Calu3 (cell line): ENCODE results near the gene VWA7. TPM values are rescaled to one million over a fixed set of nuclear protein-coding genes. Genes with fewer than 3 reads are reported as not detected.

ENCODE experiments used
- BruUV-seq: library from RNA; stranded (reverse); fragments of 400-500 nt; replicated peaks from 2 replicates; lab custom pipeline; 2021; lab: Mats Ljungman, UMichigan
- CTCF ChIA-PET: fragments of 300-600 bp; sonication (Branson Sonifier 250); formaldehyde crosslinking; loops from one replicate; lab custom pipeline; 2022; ENCODE audit warnings: antibody characterized with exemption; lab: Charles Lee
- DNase-seq: peaks from one replicate; pipeline ENCODE4 v3.0.0; 2022
- H3K27ac Mint-ChIP-seq: one replicate; pipeline ENCODE4 v1.8.0; 2022; ENCODE audit warnings: mixed read lengths; ENCODE audit not compliant: unreplicated experiment
- H3K27me3 Mint-ChIP-seq: one replicate; pipeline ENCODE4 v1.8.0; 2022; ENCODE audit warnings: mixed read lengths; ENCODE audit not compliant: unreplicated experiment
- H3K36me3 Mint-ChIP-seq: one replicate; pipeline ENCODE4 v1.8.0; 2022; ENCODE audit warnings: mild to moderate bottlenecking, moderate library complexity, mixed read lengths; ENCODE audit not compliant: insufficient read depth, unreplicated experiment
- H3K4me1 Mint-ChIP-seq: one replicate; pipeline ENCODE4 v1.8.0; 2022; ENCODE audit warnings: mild to moderate bottlenecking, low read depth, mixed read lengths; ENCODE audit not compliant: unreplicated experiment
- H3K4me3 Mint-ChIP-seq: one replicate; pipeline ENCODE4 v1.8.0; 2022; ENCODE audit warnings: mild to moderate bottlenecking, low read depth, moderate library complexity, mixed read lengths; ENCODE audit not compliant: unreplicated experiment
- H3K9me3 Mint-ChIP-seq: one replicate; pipeline ENCODE4 v1.8.0; 2022; ENCODE audit warnings: low read depth, mixed read lengths; ENCODE audit not compliant: unreplicated experiment
- CTCF ChIP-seq: fragments of 200-600 bp; IDR thresholded peaks from one replicate; pipeline ENCODE4 v1.8.0; 2022; ENCODE audit warnings: antibody characterized with exemption; ENCODE audit not compliant: unreplicated experiment
- intact Hi-C: fragments of 100-400 bp; cut with micrococcal nuclease; formaldehyde crosslinking; loops from one replicate; pipeline ENCODE4 v1.10.0; 2022; ENCODE audit not compliant: unreplicated experiment
- total RNA-seq: library from RNA; stranded (reverse); gene quantifications from 2 replicates; pipeline ENCODE4 v1.2.3, GENCODE V29; 2022

The VWA7 gene
- total RNA-seq, 1 experiment from 2014 or later, result 22.1 TPM

- H3K4me3 Mint-ChIP-seq, result peak overlapping the region; percentile 98
- H3K27ac Mint-ChIP-seq, result peak overlapping the region; percentile 94
- no peak for DNase-seq
- no peak for TF ChIP-seq CTCF
- H3K27me3 Mint-ChIP-seq, result no peaks in the 10 kb centered on the region
- no TSS peak for BruUV-seq
- CTCF ChIA-PET, result interaction anchor here (0.6 to 3.4 kb wide), 9 partner anchors 33 to 196 kb away, joined by 3 to 16 read pairs (median 4); partner anchors contain the start of genes BAG6, DDX39B and LSM2
- peaks cover 99% of the 10 kb centered on the region for H3K36me3 Mint-ChIP-seq
- no peaks in the 10 kb centered on the region for H3K9me3 Mint-ChIP-seq
- intact Hi-C loops, result loop anchor here (5.0 kb wide), 1 partner anchor 35 kb away; the partner anchor contains the start of gene ABHD16A
- H3K4me1 Mint-ChIP-seq, result peaks cover 63% of the 10 kb centered on the region
Observed at GRCh38 chr6:31736768-31737314, 40.3 kb downstream of the VWA7 start.

- TSS peak; percentile 42 for BruUV-seq
- CTCF ChIA-PET, result interaction anchor here (0.6 to 1.5 kb wide), 8 partner anchors 33 to 87 kb away, joined by 3 to 5 read pairs (median 4); partner anchors contain the start of genes ABHD16A, HSPA1A, HSPA1L and VWA7
- TF ChIP-seq CTCF, result no peak
- H3K36me3 Mint-ChIP-seq, result peaks cover 99% of the 10 kb centered on the region
- intact Hi-C loops, result loop anchor here (5.0 kb wide), 1 partner anchor 34 kb away; the partner anchor contains the start of gene ABHD16A
- H3K27ac Mint-ChIP-seq, result peak within 1 kb of the TSS; percentile 94
- peak within 1 kb of the TSS; percentile 98 for H3K4me3 Mint-ChIP-seq
- H3K4me1 Mint-ChIP-seq, result peaks cover 60% of the 10 kb centered on the region
- no peaks in the 10 kb centered on the region for H3K9me3 Mint-ChIP-seq
- no peaks in the 10 kb centered on the region for H3K27me3 Mint-ChIP-seq
- peak; percentile 97 for DNase-seq
Observed at GRCh38 chr6:31736021-31736767, 40.9 kb downstream of the VWA7 start, which contains the start of gene CLIC1. Gene CLIC1, minus strand, starts transcription at chr6:31736530. Its CDS starts 230 bp downstream, at chr6:31736300.

- BruUV-seq, result no TSS peak
- peaks cover 60% of the 10 kb centered on the region for H3K4me1 Mint-ChIP-seq
- no peak for TF ChIP-seq CTCF
- no peaks in the 10 kb centered on the region for H3K27me3 Mint-ChIP-seq
- H3K36me3 Mint-ChIP-seq, result peaks cover 99% of the 10 kb centered on the region
- H3K9me3 Mint-ChIP-seq, result no peaks in the 10 kb centered on the region
- CTCF ChIA-PET, result interaction anchor here (0.6 to 1.6 kb wide), 9 partner anchors 12 to 185 kb away, joined by 3 to 5 read pairs (median 3); partner anchors contain the start of genes ABHD16A and MPIG6B
- intact Hi-C loops, result loop anchor here (5.0 kb wide), 1 partner anchor 33 kb away; the partner anchor contains the start of gene ABHD16A
- peak overlapping the region; percentile 94 for H3K27ac Mint-ChIP-seq
- peak; percentile 77 for DNase-seq
- peak overlapping the region; percentile 98 for H3K4me3 Mint-ChIP-seq
Observed at GRCh38 chr6:31734821-31735406, 42.2 kb downstream of the VWA7 start.

GRCh38 chr6:31734247-31734820 lies 42.8 kb downstream of the VWA7 start:
- peak overlapping the region; percentile 98 for H3K4me3 Mint-ChIP-seq
- H3K4me1 Mint-ChIP-seq, result peaks cover 57% of the 10 kb centered on the region
- H3K36me3 Mint-ChIP-seq, result peaks cover 99% of the 10 kb centered on the region
- DNase-seq, result no peak
- H3K9me3 Mint-ChIP-seq, result no peaks in the 10 kb centered on the region
- BruUV-seq, result no TSS peak
- H3K27ac Mint-ChIP-seq, result peak overlapping the region; percentile 94
- no peaks in the 10 kb centered on the region for H3K27me3 Mint-ChIP-seq
- TF ChIP-seq CTCF, result no peak
- CTCF ChIA-PET, result interaction anchor here (1.0 to 1.6 kb wide), 4 partner anchors 12 to 45 kb away, joined by 3 to 5 read pairs (median 4); partner anchors contain the start of gene MPIG6B
- intact Hi-C loops, result no loop called here
